Activated naive CD4-positive, alpha-beta T cell treated with anti-CD3 and anti-CD28 coated beads, Interleukin-2, amount 50 U/mL, for 24 hours (primary cell): ENCODE measurements around the gene ART1.
"Not testable (repeated sequence)": the region's sequence is repeated elsewhere in the genome, so short reads cannot be mapped to it uniquely, and the experiment has no call there.

Experiments
- H3K27ac Mint-ChIP-seq: one replicate; pipeline ENCODE4 v1.8.0; 2021; ENCODE audit warnings: mild to moderate bottlenecking, mixed read lengths
- H3K27me3 Mint-ChIP-seq: one replicate; pipeline ENCODE4 v1.8.0; 2021; ENCODE audit warnings: mixed read lengths
- H3K36me3 Mint-ChIP-seq: one replicate; pipeline ENCODE4 v1.8.0; 2021; ENCODE audit warnings: mixed read lengths
- H3K4me1 Mint-ChIP-seq: one replicate; pipeline ENCODE4 v1.8.0; 2021; ENCODE audit warnings: mixed read lengths
- H3K4me3 Mint-ChIP-seq: one replicate; pipeline ENCODE4 v1.8.0; 2021; ENCODE audit warnings: mild to moderate bottlenecking, mixed read lengths
- H3K9me3 Mint-ChIP-seq: one replicate; pipeline ENCODE4 v1.8.0; 2021; ENCODE audit warnings: mixed read lengths

Gene ART1

DNA sequence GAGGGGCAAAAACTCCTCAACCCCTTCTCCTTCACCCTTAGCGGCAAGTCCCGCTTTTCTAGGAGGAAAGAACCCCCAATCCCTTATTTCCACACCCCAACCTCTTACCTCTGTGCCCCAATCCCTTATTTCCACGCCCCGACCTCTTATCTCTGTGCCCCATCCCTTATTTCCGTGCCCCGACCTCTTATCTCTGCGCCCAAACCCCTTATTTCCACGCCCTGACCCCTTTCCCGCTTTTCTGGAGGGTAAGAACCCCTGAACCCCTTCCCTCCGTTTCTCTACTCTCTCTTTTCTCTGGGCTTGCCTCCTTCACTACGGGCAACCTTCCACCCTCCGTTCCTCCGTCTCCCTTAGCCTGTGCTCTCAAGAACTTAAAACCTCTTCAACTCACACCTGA lies 3.9 kb downstream of the ART1 start:
- H3K27ac Mint-ChIP-seq, H3K4me3 Mint-ChIP-seq, H3K4me1 Mint-ChIP-seq, H3K9me3 Mint-ChIP-seq, H3K36me3 Mint-ChIP-seq: not testable (repeated sequence)
- H3K27me3 Mint-ChIP-seq: peaks cover 26% of the 10 kb centered on the region

DNA sequence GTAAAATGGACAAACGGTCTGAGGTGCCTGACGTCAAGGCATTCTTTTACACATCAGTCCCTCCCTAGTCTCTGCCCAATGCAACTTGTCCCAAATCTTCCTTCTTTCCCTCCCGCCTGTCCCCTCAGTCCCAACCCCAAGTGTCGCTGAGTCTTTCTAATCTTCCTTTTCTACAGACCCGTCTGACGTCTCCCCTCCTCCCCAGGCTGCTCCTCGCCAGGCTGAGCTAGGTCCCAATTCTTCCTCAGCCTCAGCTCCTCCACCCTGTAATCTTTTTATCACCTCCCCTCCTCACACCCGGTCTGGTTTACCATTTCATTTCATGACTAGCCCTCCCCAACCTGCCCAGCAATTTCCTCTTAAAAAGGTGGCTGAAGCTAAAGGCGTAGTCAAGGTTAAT lies 4.4 kb downstream of the ART1 start:
- not testable (repeated sequence) for H3K9me3 Mint-ChIP-seq, H3K27ac Mint-ChIP-seq, H3K36me3 Mint-ChIP-seq, H3K4me1 Mint-ChIP-seq, H3K4me3 Mint-ChIP-seq
- peaks cover 26% of the 10 kb centered on the region for H3K27me3 Mint-ChIP-seq

DNA sequence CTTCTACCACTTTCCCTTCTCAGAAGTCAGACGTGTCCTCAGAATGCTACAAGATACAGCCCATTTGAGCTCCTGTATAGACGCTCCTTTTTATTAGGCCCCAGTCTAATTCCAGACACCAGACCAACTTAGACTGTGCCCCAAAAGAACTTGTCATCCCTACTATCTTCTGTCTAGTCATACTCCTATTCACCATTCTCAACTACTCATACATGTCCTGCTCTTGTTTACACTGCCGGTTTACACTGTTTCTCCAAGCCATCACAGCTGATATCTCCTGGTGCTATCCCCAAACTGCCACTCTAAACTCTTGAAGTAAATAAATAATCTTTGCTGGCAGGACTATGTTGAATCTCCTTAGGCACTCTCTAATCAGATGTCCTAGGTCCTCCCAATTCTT lies 7.6 kb downstream of the ART1 start:
- not testable (repeated sequence) for H3K4me3 Mint-ChIP-seq, H3K4me1 Mint-ChIP-seq, H3K9me3 Mint-ChIP-seq, H3K27ac Mint-ChIP-seq, H3K36me3 Mint-ChIP-seq
- peaks cover 26% of the 10 kb centered on the region for H3K27me3 Mint-ChIP-seq

DNA sequence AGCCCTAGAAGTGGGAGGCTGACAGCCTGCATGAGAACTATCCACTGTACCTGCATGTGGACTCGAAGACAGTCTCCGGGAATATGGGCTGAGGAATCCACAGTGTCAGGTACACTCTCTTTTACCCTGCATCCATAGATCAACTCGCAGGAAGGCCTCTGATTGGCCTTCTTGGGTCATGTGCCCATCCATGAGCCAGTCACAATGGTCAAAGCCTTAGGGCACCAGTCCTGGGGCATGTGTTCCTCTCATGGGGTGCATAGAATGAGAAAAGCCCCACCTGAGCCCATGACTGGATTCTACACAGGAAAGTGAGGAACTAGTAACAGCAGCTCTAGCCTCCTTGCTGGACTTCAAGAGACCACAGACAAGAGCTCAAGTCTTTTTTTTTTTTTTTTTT lies 10.6 kb downstream of the ART1 start:
- Mint-ChIP-seq H3K36me3 (no peaks in the 10 kb centered on the region), H3K9me3 (no peaks in the 10 kb centered on the region), H3K4me3 (no peak overlapping the region), H3K27me3 (peaks cover 6% of the 10 kb centered on the region), H3K27ac (no peak overlapping the region), H3K4me1 (no peaks in the 10 kb centered on the region)

DNA sequence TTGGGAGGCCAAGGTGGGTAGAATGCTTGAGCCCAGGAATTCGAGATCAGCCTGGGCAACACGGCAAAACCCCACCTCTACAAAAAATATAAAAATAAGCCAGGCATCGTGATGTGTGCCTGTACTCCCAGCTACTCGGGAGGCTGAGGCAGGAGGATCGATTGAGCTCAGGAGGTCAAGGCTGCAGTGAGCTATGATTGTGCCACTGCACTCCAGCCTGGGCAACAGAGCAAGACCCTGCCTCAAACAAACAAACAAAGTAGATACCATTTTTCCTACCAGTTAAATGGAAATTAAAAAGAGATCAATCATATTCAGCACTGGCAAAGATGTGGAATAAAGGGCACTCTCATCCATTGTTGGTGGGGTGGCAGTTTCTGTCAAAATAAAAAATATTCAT lies 12.4 kb downstream of the ART1 start:
- H3K27ac Mint-ChIP-seq, H3K27me3 Mint-ChIP-seq, H3K36me3 Mint-ChIP-seq, H3K4me1 Mint-ChIP-seq, H3K4me3 Mint-ChIP-seq, H3K9me3 Mint-ChIP-seq: not testable (repeated sequence)

- Mint-ChIP-seq H3K9me3 (no peaks in the 10 kb centered on the region), H3K27ac (no peak overlapping the region), H3K36me3 (no peaks in the 10 kb centered on the region), H3K4me3 (no peak overlapping the region), H3K27me3 (peaks cover 2% of the 10 kb centered on the region), H3K4me1 (no peaks in the 10 kb centered on the region)
These were observed 13.3 kb downstream of the ART1 start for GRCh38 chr11:3658252-3658651.

DNA sequence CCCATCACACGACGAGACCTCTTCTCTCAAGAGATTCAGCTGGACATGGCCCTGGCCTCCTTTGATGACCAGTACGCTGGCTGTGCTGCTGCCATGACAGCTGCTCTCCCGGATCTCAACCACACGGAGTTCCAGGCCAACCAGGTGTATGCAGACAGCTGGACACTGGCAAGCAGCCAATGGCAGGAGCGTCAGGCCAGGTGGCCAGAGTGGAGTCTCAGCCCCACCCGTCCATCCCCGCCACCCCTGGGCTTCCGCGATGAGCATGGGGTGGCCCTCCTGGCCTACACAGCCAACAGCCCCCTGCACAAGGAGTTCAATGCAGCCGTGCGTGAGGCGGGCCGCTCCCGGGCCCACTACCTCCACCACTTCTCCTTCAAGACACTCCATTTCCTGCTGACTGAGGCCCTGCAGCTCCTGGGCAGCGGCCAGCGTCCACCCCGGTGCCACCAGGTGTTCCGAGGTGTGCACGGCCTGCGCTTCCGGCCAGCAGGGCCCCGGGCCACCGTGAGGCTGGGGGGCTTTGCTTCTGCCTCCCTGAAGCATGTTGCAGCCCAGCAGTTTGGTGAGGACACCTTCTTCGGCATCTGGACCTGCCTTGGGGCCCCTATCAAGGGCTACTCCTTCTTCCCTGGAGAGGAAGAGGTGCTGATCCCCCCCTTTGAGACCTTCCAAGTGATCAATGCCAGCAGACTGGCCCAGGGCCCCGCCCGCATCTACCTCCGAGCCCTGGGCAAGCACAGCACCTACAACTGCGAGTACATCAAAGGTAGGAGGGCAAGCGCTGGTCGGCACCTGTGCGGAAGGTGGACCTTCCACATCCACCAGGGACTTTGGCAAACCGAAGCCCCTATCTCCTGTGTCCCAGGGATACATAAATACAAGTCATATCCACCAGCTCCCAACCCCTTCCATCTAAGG lies 14.9 kb downstream of the ART1 start:
- no peaks in the 10 kb centered on the region for H3K36me3 Mint-ChIP-seq
- H3K4me3 Mint-ChIP-seq: no peak overlapping the region
- no peaks in the 10 kb centered on the region for H3K9me3 Mint-ChIP-seq
- no peak overlapping the region for H3K27ac Mint-ChIP-seq
- H3K4me1 Mint-ChIP-seq: no peaks in the 10 kb centered on the region
- H3K27me3 Mint-ChIP-seq: peaks cover 2% of the 10 kb centered on the region

DNA sequence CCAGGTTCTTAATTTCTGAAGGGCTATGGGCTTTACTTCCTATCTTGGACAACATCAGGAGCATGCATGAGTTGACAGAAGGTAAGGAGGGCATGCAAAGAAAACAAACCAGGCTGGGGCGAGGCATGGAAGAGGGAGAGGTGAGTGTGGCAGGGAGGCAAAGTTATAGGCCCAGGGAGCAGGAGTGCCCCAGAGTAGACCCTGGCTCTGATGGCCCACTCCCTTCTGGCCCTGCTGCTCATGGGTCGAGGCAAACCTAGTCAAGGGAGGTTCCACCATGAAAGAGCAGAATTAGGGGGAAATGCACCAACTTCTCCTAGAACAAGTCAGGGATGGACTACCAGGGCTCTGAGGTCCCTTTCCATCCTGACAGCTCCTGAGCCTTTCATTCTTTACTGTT lies 16.0 kb downstream of the ART1 start:
- Mint-ChIP-seq H3K27ac (no peak overlapping the region), H3K9me3 (no peaks in the 10 kb centered on the region), H3K36me3 (no peaks in the 10 kb centered on the region), H3K4me3 (no peak overlapping the region), H3K27me3 (no peaks in the 10 kb centered on the region), H3K4me1 (no peaks in the 10 kb centered on the region)

DNA sequence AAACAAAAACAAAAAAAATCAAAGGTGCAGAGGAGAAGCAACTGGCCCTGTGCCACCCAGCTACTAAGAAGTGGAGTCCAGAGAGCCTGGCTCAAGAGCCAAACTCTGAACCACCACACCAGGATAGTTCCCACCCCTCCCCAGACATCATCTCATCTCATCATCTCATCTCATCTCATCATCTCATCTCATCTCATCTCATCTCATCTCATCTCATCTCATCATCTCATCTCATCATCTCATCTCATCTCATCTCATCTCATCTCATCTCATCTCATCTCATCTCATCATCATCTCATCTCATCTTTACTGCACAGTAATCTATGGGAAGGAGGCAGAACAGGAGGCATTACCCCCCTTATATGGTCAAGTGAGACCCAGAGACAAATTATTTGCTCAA lies 17.9 kb downstream of the ART1 start:
- no peaks in the 10 kb centered on the region for H3K9me3 Mint-ChIP-seq
- no peaks in the 10 kb centered on the region for H3K27me3 Mint-ChIP-seq
- no peak overlapping the region for H3K4me3 Mint-ChIP-seq
- no peaks in the 10 kb centered on the region for H3K4me1 Mint-ChIP-seq
- H3K27ac Mint-ChIP-seq: no peak overlapping the region
- H3K36me3 Mint-ChIP-seq: no peaks in the 10 kb centered on the region

DNA sequence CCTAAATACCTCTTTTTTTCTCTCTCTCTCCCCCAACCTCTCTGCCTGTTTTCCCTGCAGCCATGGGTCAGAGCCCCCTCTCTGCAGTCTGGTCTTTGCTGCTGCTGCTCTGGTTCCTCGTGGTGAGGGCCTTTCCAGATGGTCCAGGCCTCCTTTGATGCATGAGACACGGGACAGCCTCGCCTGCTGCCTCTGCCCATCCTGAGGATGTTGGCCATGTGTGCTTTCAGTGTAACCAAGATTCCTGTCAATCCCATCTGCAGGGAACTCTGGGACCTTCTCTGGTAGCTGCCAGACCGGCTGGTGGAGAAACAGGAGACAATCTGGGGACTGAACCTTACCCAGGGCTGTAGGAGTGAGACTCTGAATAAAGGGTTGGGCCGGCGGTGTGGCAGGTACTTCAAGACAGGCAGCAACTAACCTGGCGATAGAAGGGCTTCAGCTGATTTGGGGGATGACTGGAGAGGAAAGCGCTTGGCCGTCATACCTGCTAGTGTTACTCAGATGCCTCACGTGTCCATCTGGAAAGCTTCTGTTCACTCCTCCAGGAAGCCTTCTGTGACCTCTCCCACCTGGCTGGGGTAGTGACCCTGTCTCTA lies 19.2 kb downstream of the ART1 start:
- Mint-ChIP-seq H3K36me3 (peaks cover 4% of the 10 kb centered on the region), H3K4me3 (no peak overlapping the region), H3K27ac (no peak overlapping the region), H3K9me3 (no peaks in the 10 kb centered on the region), H3K27me3 (no peaks in the 10 kb centered on the region), H3K4me1 (no peaks in the 10 kb centered on the region)

DNA sequence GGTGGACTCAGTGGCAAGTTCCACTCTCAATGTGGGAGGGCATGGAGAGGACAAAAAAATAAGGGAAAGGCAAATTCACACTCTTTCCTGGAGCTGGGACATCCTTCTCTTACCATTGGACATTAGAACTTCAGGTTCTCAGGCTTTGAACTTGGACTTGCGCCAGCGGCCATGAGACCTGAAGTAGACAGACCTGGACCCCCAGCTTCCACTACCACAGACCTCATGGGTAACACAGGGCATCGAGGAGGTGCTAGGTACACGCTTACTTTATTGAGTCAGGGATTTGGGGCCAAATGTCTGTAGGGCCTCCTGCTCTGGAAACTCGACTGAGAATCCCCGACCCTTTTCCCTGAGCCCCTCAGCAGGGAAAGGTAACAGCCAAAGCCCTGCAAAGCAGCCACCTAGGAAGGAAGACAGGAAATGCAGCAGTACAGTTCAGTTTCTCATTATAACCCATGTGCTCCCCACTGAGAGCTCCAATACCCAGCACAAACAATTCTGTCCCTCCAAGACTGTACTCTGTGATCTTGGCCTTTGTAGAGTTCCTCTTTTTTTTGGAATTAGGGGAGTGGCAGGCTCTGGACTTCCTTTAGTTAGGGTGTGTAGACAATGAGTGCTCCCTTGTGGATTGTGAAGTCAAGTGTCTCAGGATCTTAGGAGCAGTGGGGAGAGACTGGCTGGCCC lies 20.6 kb downstream of the ART1 start:
- Mint-ChIP-seq H3K27ac (no peak overlapping the region), H3K27me3 (no peaks in the 10 kb centered on the region), H3K4me1 (no peaks in the 10 kb centered on the region), H3K4me3 (no peak overlapping the region), H3K36me3 (peaks cover 8% of the 10 kb centered on the region), H3K9me3 (no peaks in the 10 kb centered on the region)

DNA sequence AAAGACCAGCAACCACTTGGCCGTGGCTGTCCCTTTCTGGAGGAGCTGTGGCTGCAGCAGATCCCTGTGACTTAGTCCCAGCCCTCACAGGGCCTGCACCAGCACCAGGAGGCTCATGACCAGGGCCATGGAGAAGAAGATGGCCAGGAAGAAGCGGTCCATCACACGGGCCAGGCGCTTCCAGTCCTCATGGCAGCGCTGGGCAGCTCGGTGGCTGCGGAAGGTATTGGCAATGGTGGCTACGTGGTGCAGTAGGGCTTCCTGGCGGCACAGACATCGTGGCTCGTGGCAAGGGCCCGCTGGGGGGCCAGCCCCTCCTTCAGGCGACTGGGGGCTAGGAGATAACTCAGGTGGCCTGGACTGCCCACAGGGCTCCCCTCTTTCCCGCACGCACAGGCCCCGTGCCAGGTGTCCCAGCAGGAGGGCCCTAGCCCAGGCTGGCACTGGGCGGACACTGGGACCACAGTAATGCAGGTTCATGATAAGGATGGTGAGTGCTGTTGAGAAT lies 21.1 kb downstream of the ART1 start:
- H3K4me1 Mint-ChIP-seq: no peaks in the 10 kb centered on the region
- H3K4me3 Mint-ChIP-seq: no peak overlapping the region
- peaks cover 8% of the 10 kb centered on the region for H3K36me3 Mint-ChIP-seq
- no peaks in the 10 kb centered on the region for H3K9me3 Mint-ChIP-seq
- H3K27me3 Mint-ChIP-seq: no peaks in the 10 kb centered on the region
- no peak overlapping the region for H3K27ac Mint-ChIP-seq

DNA sequence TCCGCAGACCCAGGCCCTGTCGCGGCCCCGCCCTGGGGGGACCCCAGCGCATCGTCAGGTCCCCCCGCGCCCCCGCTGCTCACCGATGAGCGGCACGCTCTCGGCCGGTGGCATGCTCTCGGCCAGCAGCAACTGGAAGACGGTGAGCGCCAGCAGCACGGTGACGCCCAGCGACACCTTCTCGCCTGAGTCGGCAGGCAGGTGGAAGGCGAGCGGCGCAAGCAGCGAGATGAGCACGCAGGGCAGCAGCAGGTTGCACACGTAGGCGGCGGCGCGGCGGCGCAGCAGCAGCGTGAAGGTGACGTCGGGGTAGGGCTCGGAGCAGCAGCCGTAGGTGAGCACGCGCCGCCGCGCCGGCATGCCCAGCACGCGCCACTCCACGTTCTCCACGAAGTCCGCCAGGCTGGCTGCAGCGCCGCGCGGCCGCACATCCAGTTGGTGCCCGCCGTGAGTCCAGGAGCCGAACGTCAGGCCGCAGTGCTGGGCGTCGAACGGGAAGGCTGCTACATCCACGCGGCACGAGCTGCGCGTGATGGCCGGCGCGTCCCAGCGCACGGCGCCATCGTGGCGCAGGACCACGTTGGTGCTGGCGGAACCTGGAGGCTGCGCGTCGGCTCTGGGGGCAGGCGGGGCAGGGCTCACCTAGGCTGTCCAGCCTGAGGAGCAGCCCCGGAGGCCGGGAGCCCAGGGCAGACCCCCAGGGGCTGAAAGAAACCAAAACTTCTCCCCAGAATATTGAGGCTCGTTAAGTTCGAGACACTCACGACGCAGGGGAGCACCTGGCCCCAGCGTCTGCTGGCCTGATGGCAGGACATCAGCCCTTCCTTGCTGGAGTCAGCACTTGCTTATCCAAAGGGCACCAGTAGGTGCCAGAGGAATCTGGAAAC lies 22.5 kb downstream of the ART1 start:
- H3K4me3 Mint-ChIP-seq: no peak overlapping the region
- peaks cover 12% of the 10 kb centered on the region for H3K36me3 Mint-ChIP-seq
- no peak overlapping the region for H3K27ac Mint-ChIP-seq
- H3K27me3 Mint-ChIP-seq: no peaks in the 10 kb centered on the region
- H3K4me1 Mint-ChIP-seq: no peaks in the 10 kb centered on the region
- no peaks in the 10 kb centered on the region for H3K9me3 Mint-ChIP-seq

DNA sequence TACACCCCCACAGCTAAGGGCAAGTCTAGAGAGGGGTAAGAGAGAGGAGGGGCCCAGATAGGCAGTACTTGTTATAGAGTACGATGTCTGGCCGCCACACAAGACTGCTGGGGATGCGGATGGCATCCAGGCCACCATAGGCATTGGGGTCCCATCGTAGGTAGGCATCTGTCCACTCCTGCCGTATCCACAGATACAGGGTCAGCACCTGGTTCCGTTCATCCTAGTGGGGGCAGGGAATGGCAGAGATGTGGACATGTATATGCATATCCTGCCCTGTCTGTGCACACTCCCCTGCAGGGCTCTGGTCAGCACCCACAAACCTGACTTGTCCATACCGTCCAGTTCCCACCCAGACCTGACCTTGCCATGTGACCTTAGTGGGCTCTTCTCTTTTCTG lies 24.2 kb downstream of the ART1 start:
- H3K36me3 Mint-ChIP-seq: peaks cover 14% of the 10 kb centered on the region
- no peaks in the 10 kb centered on the region for H3K4me1 Mint-ChIP-seq
- no peak overlapping the region for H3K27ac Mint-ChIP-seq
- no peaks in the 10 kb centered on the region for H3K9me3 Mint-ChIP-seq
- H3K27me3 Mint-ChIP-seq: no peaks in the 10 kb centered on the region
- H3K4me3 Mint-ChIP-seq: no peak overlapping the region

GRCh38 chr11:3669742-3670183 lies 24.8 kb downstream of the ART1 start:
- Mint-ChIP-seq H3K27ac (no peak overlapping the region), H3K27me3 (no peaks in the 10 kb centered on the region), H3K4me3 (no peak overlapping the region), H3K4me1 (no peaks in the 10 kb centered on the region), H3K9me3 (no peaks in the 10 kb centered on the region), H3K36me3 (peaks cover 18% of the 10 kb centered on the region)
